Peyer's patch (tissue), 4 donors: ENCODE measurements around the gene MOG. TPM values are rescaled to one million over a fixed set of nuclear protein-coding genes. Genes with fewer than 3 reads are reported as not detected.
A peak's percentile ranks its signal among the peaks of the same experiment; 100 is the strongest.

Experiments used
- DNase-seq, 3 donors: peaks; one replicate each; pipeline ENCODE4 v3.0.0-alpha.2; 2017 to 2019
- H3K27ac ChIP-seq, 4 donors: fragments of 200-600 bp; sonication (generic); one replicate each; pipeline ENCODE4 v1.5.1; 2016 to 2019
- H3K27me3 ChIP-seq, 2 donors: fragments of 200-600 bp; sonication (generic); one replicate each; pipeline ENCODE4 v1.5.1; 2019
- H3K36me3 ChIP-seq, 3 donors: fragments of 200-600 bp; sonication (generic); one replicate each; pipeline ENCODE4 v1.5.1; 2016 to 2019
- H3K4me1 ChIP-seq, 4 donors: fragments of 200-600 bp; sonication (generic); one replicate each; pipeline ENCODE4 v1.5.1; 2016 to 2019
- H3K4me3 ChIP-seq, 4 donors: fragments of 200-600 bp; sonication (generic); 1 replicate in 3 of 4; 2 replicates in 1 of 4; pipeline ENCODE4 v1.5.1; 2016 to 2019; ENCODE audit warnings: mild to moderate bottlenecking in 1 of 4
- H3K9me3 ChIP-seq, 4 donors: fragments of 200-600 bp; sonication (generic); one replicate each; pipeline ENCODE4 v1.5.1; 2016 to 2019; ENCODE audit warnings: mild to moderate bottlenecking in 1 of 4
- CTCF ChIP-seq, 6 experiments: fragments of 450-650 bp in 4 of 6; fragments of 200-600 bp in 2 of 6; sonication (generic) in 1 of 6; IDR thresholded peaks; one replicate each; pipeline ENCODE4 v1.5.1; 2017 to 2019; ENCODE audit warnings: antibody characterized with exemption in 6 of 6, mild to moderate bottlenecking in 3 of 6, moderate library complexity in 1 of 6
- POLR2A ChIP-seq, 2 donors: fragments of 450-650 bp; IDR thresholded peaks; one replicate each; pipeline ENCODE4 v1.5.1; 2017; ENCODE audit warnings: antibody characterized with exemption in 2 of 2, mild to moderate bottlenecking in 2 of 2, moderate library complexity in 2 of 2
- total RNA-seq, 4 donors: library from RNA; depleted of rRNA; stranded (reverse); fragments of >200 nt; gene quantifications; one replicate each; pipeline ENCODE4 v1.1.0, GENCODE V29; 2016

MOG gene
- total RNA-seq, 4 donors from 2014 or later: not detected

- Histone ChIP-seq H3K4me1 (no peaks in the 10 kb centered on the region), H3K9me3 (no peaks in the 10 kb centered on the region), H3K27ac (no peak overlapping the region), H3K4me3 (no peak overlapping the region), H3K36me3 (no peaks in the 10 kb centered on the region), H3K27me3 (no peaks in the 10 kb centered on the region)
- TF ChIP-seq CTCF (IDR thresholded peaks at IDR 0.05) (peak; percentile 35 to 92 (median 65)), POLR2A (IDR thresholded peaks at IDR 0.05) (no peak)
- peak in 1 of 3 donors; percentile 59 for DNase-seq
Measured at GRCh38 chr6:29705389-29706231, 48.7 kb downstream of the MOG start.

DNA sequence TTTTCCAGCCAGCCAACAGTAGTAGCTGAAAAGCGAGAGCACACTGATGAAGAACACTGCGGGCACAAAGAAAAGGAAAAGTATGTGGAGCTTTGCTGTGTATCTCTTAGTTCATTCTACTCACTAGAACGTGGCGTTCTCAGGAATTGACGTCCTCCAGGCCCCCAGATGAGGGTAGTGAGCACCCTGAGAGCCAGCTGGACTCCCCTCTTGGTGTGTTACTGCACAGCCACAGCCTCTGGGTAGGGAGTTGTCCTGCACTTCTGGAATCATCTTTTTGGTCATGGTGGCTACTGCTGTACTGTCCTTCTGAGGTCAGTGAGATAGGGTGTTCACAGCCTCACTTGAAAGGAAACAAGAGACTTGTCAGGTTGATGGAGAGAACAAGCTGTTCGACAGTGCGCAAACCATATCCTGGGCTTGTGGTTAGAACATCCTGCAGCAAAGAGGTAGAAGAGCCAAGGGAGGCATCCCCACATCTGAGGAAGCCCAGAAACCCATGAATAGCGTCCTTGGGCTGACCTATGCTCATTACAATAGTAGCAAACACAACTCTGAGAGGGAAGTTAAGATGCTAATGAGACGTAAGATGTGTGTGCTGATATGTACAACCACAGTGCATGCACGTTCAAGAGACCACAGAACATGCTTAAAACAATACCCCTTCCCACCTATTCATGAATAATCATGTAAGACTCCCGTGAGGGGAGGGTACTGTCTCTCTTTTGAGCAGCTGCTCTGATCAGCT is 51.7 kb downstream of the MOG start:
- peak overlapping the region in 3 of 4 donors; percentile 11 to 29 (median 21) for H3K4me3 ChIP-seq
- DNase-seq: peak in 2 of 3 donors; percentile 81 to 92
- no peaks in the 10 kb centered on the region for H3K36me3 ChIP-seq
- H3K27me3 ChIP-seq: no peaks in the 10 kb centered on the region
- H3K27ac ChIP-seq: peak overlapping the region; percentile 34 to 78 (median 65)
- TF ChIP-seq POLR2A (IDR thresholded peaks at IDR 0.05) (no peak), CTCF (IDR thresholded peaks at IDR 0.05) (no peak)
- H3K4me1 ChIP-seq: no peaks in the 10 kb centered on the region
- H3K9me3 ChIP-seq: no peaks in the 10 kb centered on the region

- no peak for DNase-seq
- no peaks in the 10 kb centered on the region for H3K27me3 ChIP-seq
- H3K4me1 ChIP-seq: no peaks in the 10 kb centered on the region
- H3K4me3 ChIP-seq: peak overlapping the region in 3 of 4 donors; percentile 11 to 29 (median 21)
- peak overlapping the region; percentile 34 to 78 (median 69) for H3K27ac ChIP-seq
- TF ChIP-seq CTCF (IDR thresholded peaks at IDR 0.05) (no peak), POLR2A (IDR thresholded peaks at IDR 0.05) (no peak)
- no peaks in the 10 kb centered on the region for H3K9me3 ChIP-seq
- H3K36me3 ChIP-seq: no peaks in the 10 kb centered on the region
Measured at GRCh38 chr6:29709188-29709587, 52.3 kb downstream of the MOG start.

DNA sequence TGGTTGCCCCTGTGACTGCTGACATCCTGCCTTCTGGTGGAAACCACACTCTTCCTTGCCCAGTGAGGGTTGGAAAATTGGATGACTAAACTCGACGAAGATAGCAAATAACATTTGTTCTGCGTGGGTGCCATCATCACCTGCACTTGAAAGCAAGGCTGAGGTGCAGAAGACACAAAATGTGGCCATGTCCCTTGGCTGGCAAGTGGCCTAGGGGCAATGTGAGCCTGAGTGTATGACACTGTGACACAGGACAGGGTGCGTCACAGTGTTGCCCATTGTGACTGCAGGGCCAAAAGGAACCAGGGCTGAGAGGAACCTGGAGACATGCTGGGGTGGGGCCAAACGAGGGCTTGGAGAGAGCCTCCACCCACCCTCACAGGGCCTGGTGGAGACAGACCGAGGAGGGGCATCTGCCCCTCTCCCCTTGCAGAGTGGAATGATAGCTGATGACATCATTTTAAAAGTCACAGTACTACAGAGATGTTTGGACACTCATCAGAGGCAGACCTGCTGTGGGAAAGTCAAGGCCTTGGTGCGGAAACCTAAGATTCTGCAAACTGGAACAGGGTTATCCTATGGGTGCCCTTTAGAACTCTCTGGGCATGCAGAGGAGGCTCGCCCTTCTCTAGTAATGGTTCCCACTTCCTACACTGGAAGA is 53.5 kb downstream of the MOG start:
- no peak overlapping the region for H3K4me3 ChIP-seq
- peak overlapping the region in 2 of 4 donors; percentile 48 to 75 for H3K27ac ChIP-seq
- H3K36me3 ChIP-seq: no peaks in the 10 kb centered on the region
- no peaks in the 10 kb centered on the region for H3K4me1 ChIP-seq
- H3K27me3 ChIP-seq: no peaks in the 10 kb centered on the region
- TF ChIP-seq POLR2A (IDR thresholded peaks at IDR 0.05) (no peak), CTCF (IDR thresholded peaks at IDR 0.05) (no peak)
- no peak for DNase-seq
- H3K9me3 ChIP-seq: no peaks in the 10 kb centered on the region

DNA sequence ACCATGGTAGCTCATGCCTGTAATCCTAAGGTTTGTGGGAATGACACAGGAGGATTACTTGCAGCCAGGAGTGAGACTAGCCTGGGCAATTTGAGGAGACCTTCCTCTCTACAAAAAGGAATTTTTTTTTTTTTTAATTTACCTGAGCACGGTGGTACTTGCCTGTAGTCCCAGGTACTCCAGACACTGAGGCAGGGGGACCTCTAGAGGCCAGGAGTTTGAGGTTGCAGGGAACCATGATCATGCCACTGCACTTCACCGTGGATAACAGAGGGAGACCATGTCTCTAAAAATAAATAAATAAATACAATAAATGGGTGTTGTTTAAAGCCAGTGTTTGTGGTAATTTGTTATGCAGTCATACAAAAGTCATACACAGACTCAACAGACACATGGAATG is 64.0 kb downstream of the MOG start:
- DNase-seq: peak in 2 of 3 donors; percentile 31 to 72
- H3K36me3 ChIP-seq: peaks cover 0 to 7% (median 0%) of the 10 kb centered on the region in 3 donors
- H3K4me1 ChIP-seq: peaks cover 0 to 18% (median 13%) of the 10 kb centered on the region in 4 donors
- TF ChIP-seq CTCF (IDR thresholded peaks at IDR 0.05) (peak in 2 of 6 experiments; percentile 7 to 16), POLR2A (IDR thresholded peaks at IDR 0.05) (no peak)
- no peak overlapping the region for H3K27ac ChIP-seq
- no peak overlapping the region for H3K4me3 ChIP-seq
- H3K9me3 ChIP-seq: no peaks in the 10 kb centered on the region
- no peaks in the 10 kb centered on the region for H3K27me3 ChIP-seq
